Aorta (tissue), 5 donors: ENCODE results near the gene VPS35L. TPM values are rescaled to one million over a fixed set of nuclear protein-coding genes. Genes with fewer than 3 reads are reported as not detected.

Source experiments
- ATAC-seq: fragments of 200-7000 bp; cut with Tn5 transposase; one replicate; pipeline ENCODE4 v1.9.1; 2022; ENCODE audit warnings: moderate library complexity; ENCODE audit not compliant: low FRiP score
- DNase-seq, 2 donors: peaks; one replicate each; pipeline ENCODE4 v3.0.0-alpha.2; 2020
- H3K27ac ChIP-seq, 2 donors: one replicate each; pipeline ENCODE4 v1.5.1; 2013; ENCODE audit warnings: low read length in 2 of 2, mild to moderate bottlenecking in 2 of 2, moderate library complexity in 2 of 2, control low read depth in 1 of 2, inconsistent platforms in 1 of 2, low read depth in 1 of 2
- H3K27me3 ChIP-seq, 2 donors: one replicate each; pipeline ENCODE4 v1.6.1; 2013; ENCODE audit warnings: control low read depth in 1 of 2, low read length in 1 of 2, mild to moderate bottlenecking in 1 of 2, moderate library complexity in 1 of 2; ENCODE audit not compliant: insufficient read depth in 2 of 2, control insufficient read depth in 1 of 2
- H3K36me3 ChIP-seq, 2 donors: one replicate each; pipeline ENCODE4 v1.6.1; 2013; ENCODE audit warnings: control low read depth in 1 of 2, low read length in 1 of 2, mild to moderate bottlenecking in 1 of 2; ENCODE audit not compliant: insufficient read depth in 2 of 2, control insufficient read depth in 1 of 2
- H3K4me1 ChIP-seq, 2 donors: one replicate each; pipeline ENCODE4 v1.6.1; 2013; ENCODE audit warnings: low read length in 2 of 2, control low read depth in 1 of 2, mild to moderate bottlenecking in 1 of 2, moderate library complexity in 1 of 2; ENCODE audit not compliant: insufficient read depth in 2 of 2, control insufficient read depth in 1 of 2
- H3K4me3 ChIP-seq, 2 donors: one replicate each; pipeline ENCODE4 v1.5.1; 2013; ENCODE audit warnings: low read length in 2 of 2, control low read depth in 1 of 2, mild to moderate bottlenecking in 1 of 2
- H3K9me3 ChIP-seq: one replicate; pipeline ENCODE4 v1.6.1; 2013; ENCODE audit warnings: mild to moderate bottlenecking, low read length; ENCODE audit not compliant: control insufficient read depth
- WGBS, 2 donors: extraction: QIAGEN DNeasy Blood & Tissue Kit; methylation state at CpG; one replicate each; pipeline ENCODE4 v1.1.7; 2013; 5-methylcytosine and 5-hydroxymethylcytosine counted together
- intact Hi-C, 2 donors: fragments of 100-400 bp; cut with DNase I; formaldehyde crosslinking; loops; one replicate each; pipeline versions ENCODE4 v1.14.2 to v1.15.0; 2022
- polyA plus RNA-seq, 2 donors: library from polyadenylated mRNA; stranded (reverse); fragments of 200-250 nt; gene quantifications; one replicate each; pipeline ENCODE4 v1.2.3, GENCODE V29; 2013
- total RNA-seq, 2 donors: library from RNA; stranded (reverse); fragmentation: NEBNext Ultra II Directional; extraction: Animal tissue kit (Norgen Biotek cat#: 25700); gene quantifications; one replicate each; pipeline ENCODE4 v1.2.1, GENCODE V29; 2021
- donor health status: healthy with polysubstance abuse.
- donor health status: Bipolar disorder and iron deficiency.
- donor health status: DM: no; HTN: no; CAD: no.
- donor health status: DM: no; HTN: no; CAD: no.
- donor health status: DM: yes; HTN: yes; CAD: no.

The VPS35L gene
- total and polyA plus RNA-seq, 4 donors = 31.4 to 66.8 (median 40.8) TPM

DNA sequence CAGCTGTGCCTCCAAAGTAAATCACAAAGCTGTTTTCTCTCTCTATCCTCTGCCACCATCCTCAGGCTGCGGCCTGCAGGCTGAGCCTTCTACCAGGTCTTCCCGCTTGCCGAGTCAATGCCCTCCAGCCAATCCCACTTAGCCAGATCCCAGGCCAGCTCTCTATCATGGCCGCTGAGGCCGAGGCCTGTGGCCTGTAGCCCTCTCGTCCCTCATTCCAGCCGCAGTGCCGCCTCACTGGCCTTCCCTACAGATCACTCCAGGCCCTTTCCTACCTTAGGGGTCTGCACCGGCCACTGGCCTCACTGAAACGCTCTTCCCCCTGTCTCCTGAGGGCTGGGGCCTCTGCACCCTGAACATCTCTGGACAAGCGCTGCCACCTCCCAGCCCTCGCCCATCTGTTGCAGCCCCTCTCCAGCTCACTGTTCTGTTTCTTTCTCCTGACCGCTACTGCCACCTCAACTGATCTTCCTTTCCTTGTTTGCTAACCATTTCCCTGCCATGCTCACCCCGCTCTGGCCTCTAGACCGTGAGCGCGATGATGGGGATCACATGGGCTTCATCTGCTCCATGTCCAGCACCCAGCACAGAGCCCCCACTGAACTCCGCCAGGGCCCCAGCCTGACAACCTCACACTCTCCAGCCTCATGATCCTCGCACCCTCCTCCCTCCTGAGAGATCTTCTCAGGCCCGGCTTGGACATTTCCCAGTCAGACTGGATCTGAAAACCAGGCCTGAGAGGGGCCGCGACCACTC, 154.1 kb downstream of the VPS35L start:
- Histone ChIP-seq H3K36me3 (peaks cover 0 to 6% of the 10 kb centered on the region in 2 donors), H3K27ac (no peak overlapping the region), H3K4me3 (no peak overlapping the region), H3K27me3 (no peaks in the 10 kb centered on the region), H3K9me3 (no peaks in the 10 kb centered on the region), H3K4me1 (no peaks in the 10 kb centered on the region)
- ATAC-seq (no peak), DNase-seq (no peak)
- intact Hi-C loops = loop anchor here in 1 of 2 donors (10.0 kb wide), 1 partner anchor 155 kb away; the partner anchor contains the start of gene VPS35L
- WGBS, 2 donors = 95% methylated on average over 22 of the region's 22 CpGs

DNA sequence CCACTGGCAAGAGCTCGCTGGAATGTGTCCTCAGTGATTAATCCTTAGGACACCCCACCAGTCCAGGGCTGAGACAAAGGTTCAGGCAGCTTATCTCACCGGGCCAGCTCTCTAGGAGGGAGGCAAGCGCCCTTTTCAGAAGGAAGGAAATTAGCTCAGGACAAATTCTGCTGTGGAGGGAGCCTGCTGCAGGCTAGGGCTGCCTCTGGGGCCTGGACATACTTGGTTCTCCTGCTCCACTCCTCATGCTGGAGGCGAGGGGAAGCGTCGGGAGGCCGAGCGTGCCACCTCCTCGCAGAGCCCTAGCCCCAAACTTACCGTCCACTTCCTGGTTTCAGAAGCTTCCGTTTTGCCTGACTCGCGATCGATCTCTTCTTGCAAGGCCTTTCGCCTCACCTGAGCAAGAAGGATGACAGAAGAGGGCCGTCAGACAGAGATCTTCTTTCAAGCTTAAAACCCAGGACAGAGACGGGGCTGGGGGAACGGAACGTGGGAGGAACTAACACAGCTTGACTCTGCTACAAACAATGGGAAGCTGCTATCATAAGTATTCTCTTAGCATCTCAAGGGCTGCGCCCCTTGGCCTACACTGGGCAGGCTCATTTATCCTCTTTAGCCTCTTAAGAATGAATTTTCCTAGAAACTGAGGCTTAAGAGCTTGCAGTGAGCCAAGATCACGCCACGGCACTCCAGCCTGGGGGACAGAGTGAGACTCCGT, 154.8 kb downstream of the VPS35L start:
- ATAC-seq = no peak
- no peak overlapping the region for H3K4me3 ChIP-seq
- intact Hi-C loops = loop anchor here in 1 of 2 donors (10.0 kb wide), 1 partner anchor 156 kb away; the partner anchor contains the start of gene VPS35L
- H3K36me3 ChIP-seq = no peaks in the 10 kb centered on the region
- H3K27ac ChIP-seq = no peak overlapping the region
- whole genome bisulfite sequencing, 2 donors = 89 to 90% methylated on average over 23 of the region's 23 CpGs
- no peaks in the 10 kb centered on the region for H3K27me3 ChIP-seq
- peak in 1 of 2 donors; percentile 63 for DNase-seq
- H3K9me3 ChIP-seq = no peaks in the 10 kb centered on the region
- H3K4me1 ChIP-seq = no peaks in the 10 kb centered on the region

DNA sequence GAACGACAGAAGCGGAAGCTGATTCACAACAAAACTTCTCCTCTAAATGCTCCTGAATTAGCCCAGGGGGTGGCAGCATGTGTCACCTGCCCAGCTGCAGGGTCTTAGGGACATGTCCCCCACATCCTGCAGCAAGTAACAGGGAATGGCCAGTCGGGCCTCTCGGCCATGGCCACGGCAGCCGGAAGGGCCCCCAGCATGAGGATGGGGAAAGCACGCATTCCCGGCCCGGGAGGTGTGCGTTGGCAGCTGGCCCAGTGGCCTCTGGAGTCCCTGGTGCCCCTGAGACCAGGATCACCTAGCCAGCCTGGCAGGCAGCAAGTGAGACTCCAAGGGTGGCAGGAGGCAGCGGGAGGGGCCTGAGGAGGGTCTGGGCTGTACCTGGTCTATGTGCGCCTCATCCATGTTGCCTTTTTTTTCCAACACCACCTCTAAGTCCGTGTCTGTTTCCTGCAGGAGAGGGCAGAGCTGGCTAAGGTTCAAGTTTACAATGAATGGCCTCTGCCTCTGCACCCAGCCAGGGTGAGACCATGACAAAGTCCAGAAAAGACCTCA, 155.6 kb downstream of the VPS35L start:
- Histone ChIP-seq H3K27ac (no peak overlapping the region), H3K4me1 (no peaks in the 10 kb centered on the region), H3K9me3 (no peaks in the 10 kb centered on the region), H3K36me3 (no peaks in the 10 kb centered on the region), H3K4me3 (no peak overlapping the region), H3K27me3 (no peaks in the 10 kb centered on the region)
- WGBS, 2 donors = 74 to 80% methylated on average over 13 of the region's 13 CpGs
- intact Hi-C loops = loop anchor here in 1 of 2 donors (10.0 kb wide), 1 partner anchor 156 kb away; the partner anchor contains the start of gene VPS35L
- ATAC-seq (no peak), DNase-seq (no peak)

DNA sequence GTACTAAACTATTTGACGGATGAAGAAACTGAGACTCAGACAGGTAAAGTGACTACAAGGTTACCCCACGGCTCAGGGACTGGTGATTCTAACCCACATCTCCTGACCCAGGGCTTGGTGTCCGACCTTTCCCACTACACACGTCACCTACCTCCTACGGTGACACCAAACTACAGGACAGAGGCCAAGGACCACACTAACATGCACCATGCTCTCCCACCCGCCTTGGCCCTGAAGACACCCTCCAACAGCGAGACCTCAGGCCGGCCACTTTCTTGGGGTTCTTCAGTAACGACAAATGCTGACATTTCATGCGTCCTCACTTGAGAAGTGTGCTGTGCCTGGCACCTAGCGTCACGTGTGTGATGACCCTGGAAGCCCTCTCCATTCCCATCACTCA, 156.1 kb downstream of the VPS35L start:
- 88 to 91% methylated on average over 12 of the region's 12 CpGs for WGBS, 2 donors
- H3K27ac ChIP-seq = no peak overlapping the region
- no peak for ATAC-seq
- no peaks in the 10 kb centered on the region for H3K4me1 ChIP-seq
- no peak for DNase-seq
- intact Hi-C loops = loop anchor here in 1 of 2 donors (10.0 kb wide), 1 partner anchor 157 kb away; the partner anchor contains the start of gene VPS35L
- no peaks in the 10 kb centered on the region for H3K36me3 ChIP-seq
- H3K27me3 ChIP-seq = no peaks in the 10 kb centered on the region
- H3K4me3 ChIP-seq = no peak overlapping the region
- H3K9me3 ChIP-seq = no peaks in the 10 kb centered on the region

- intact Hi-C loops = loop anchor here in 1 of 2 donors (10.0 kb wide), 1 partner anchor 158 kb away; the partner anchor contains the start of gene VPS35L
- no peaks in the 10 kb centered on the region for H3K27me3 ChIP-seq
- no peak overlapping the region for H3K4me3 ChIP-seq
- ATAC-seq = no peak
- DNase-seq = no peak
- H3K9me3 ChIP-seq = no peaks in the 10 kb centered on the region
- WGBS, 2 donors = 95 to 100% methylated on average over 11 of the region's 11 CpGs
- H3K27ac ChIP-seq = no peak overlapping the region
- no peaks in the 10 kb centered on the region for H3K36me3 ChIP-seq
- no peaks in the 10 kb centered on the region for H3K4me1 ChIP-seq
These were observed 157.0 kb downstream of the VPS35L start for GRCh38 chr16:19712418-19713058.

DNA sequence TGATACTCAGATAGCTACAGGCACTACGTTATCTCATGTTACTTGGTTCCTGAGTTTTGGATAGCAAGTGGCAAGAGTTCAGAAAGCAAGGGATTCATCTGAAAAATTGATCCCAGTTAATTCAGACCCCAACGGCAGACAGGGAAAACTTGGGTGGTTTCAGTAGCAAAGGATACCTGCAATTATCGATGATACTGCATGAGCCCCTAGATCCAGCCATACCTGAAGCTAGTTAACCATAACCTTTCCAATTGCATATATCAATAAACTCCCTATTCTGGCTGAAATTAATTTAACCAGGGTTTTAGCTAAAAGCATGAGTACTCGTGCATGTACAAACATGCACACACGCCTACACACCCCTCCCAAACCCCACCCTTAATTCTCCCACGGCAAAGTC, 158.2 kb downstream of the VPS35L start:
- Histone ChIP-seq H3K27ac (no peak overlapping the region), H3K9me3 (no peaks in the 10 kb centered on the region), H3K4me1 (no peaks in the 10 kb centered on the region), H3K27me3 (no peaks in the 10 kb centered on the region), H3K4me3 (no peak overlapping the region), H3K36me3 (no peaks in the 10 kb centered on the region)
- intact Hi-C loops = loop anchor here in 1 of 2 donors (10.0 kb wide), 1 partner anchor 159 kb away; the partner anchor contains the start of gene VPS35L
- DNase-seq (no peak), ATAC-seq (no peak)
- 95% methylated on average over 6 of the region's 6 CpGs for WGBS, 2 donors

DNA sequence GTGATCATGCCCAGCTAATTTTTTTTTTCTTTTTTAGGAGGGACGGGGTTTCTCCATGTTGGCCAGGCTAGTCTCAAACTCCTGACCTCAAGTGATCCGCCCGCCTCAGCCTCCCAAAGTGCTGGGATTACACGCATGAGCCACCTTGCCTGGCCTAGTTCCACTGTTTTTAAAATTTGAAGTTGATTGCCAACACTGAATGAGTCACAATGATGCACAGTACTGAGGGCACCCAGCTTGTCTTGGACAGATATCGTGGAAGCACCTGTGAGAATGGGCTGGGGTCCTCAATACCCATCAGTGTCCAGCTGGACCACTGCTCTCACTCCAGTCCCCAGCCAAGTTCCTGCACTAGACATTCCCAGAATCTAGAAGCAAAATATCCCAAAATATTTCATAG, 160.1 kb downstream of the VPS35L start:
- H3K9me3 ChIP-seq = no peaks in the 10 kb centered on the region
- 85 to 88% methylated on average over 5 of the region's 5 CpGs for whole genome bisulfite sequencing, 2 donors
- H3K4me1 ChIP-seq = no peaks in the 10 kb centered on the region
- no peak overlapping the region for H3K27ac ChIP-seq
- intact Hi-C loops = loop anchor here (5.0 to 10.0 kb wide), 2 partner anchors 161 to 172 kb away; partner anchors contain the start of gene VPS35L (in 1 of the 2)
- no peaks in the 10 kb centered on the region for H3K27me3 ChIP-seq
- no peak overlapping the region for H3K4me3 ChIP-seq
- H3K36me3 ChIP-seq = no peaks in the 10 kb centered on the region
- no peak for ATAC-seq
- no peak for DNase-seq

DNA sequence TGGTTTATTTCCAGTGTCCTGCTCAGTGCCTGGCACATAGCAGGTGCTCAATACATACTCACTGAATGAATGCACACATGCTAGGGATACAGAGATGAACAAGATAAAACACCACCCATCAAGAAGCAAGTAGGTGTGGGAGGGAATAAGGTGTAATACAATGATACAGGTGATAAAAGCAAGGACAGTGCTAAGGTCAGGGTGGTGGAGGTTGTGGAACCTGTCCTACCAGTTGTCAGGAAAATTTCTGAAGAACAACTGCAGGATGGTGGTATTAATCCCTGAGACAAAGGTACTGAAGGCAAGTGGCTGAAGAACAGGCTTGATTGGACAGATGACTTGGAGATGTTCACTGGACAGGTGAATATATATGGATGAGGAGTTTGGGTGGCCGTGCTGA, 160.7 kb downstream of the VPS35L start:
- H3K4me3 ChIP-seq = no peak overlapping the region
- no peaks in the 10 kb centered on the region for H3K9me3 ChIP-seq
- no peaks in the 10 kb centered on the region for H3K27me3 ChIP-seq
- no peaks in the 10 kb centered on the region for H3K36me3 ChIP-seq
- DNase-seq (no peak), ATAC-seq (no peak)
- WGBS, 2 donors = 70 to 86% methylated on average over 1 of the region's 1 CpG
- no peaks in the 10 kb centered on the region for H3K4me1 ChIP-seq
- intact Hi-C loops = loop anchor here (5.0 to 10.0 kb wide), 2 partner anchors 161 to 171 kb away; partner anchors contain the start of gene VPS35L (in 1 of the 2)
- no peak overlapping the region for H3K27ac ChIP-seq
